NT2/D1 (cell line): ENCODE results near the gene SLC16A11.
"Not testable (repeated sequence)": the region's sequence is repeated elsewhere in the genome, so short reads cannot be mapped to it uniquely, and the experiment has no call there.

ENCODE experiments used
- DNase-seq: peaks from one replicate; pipeline ENCODE4 v3.0.0-alpha.2; 2011; ENCODE audit warnings: low read depth, low spot score
- H3K27me3 ChIP-seq: 2 replicates; pipeline ENCODE4 v1.6.0; 2011; ENCODE audit warnings: mild to moderate bottlenecking; ENCODE audit not compliant: insufficient read length, insufficient read depth
- H3K36me3 ChIP-seq: 2 replicates; pipeline ENCODE4 v1.6.1; 2011; ENCODE audit warnings: mild to moderate bottlenecking, low read length, mixed read lengths; ENCODE audit not compliant: insufficient read depth, insufficient read length
- H3K4me1 ChIP-seq: 2 replicates; pipeline ENCODE4 v1.5.1; 2011; ENCODE audit not compliant: insufficient read depth, insufficient read length
- H3K4me3 ChIP-seq: 2 replicates; pipeline ENCODE4 v1.5.1; 2011; ENCODE audit warnings: low read depth; ENCODE audit not compliant: insufficient read length
- H3K9ac ChIP-seq: 2 replicates; pipeline ENCODE4 v1.6.0; 2011; ENCODE audit warnings: low read depth; ENCODE audit not compliant: insufficient read length
- H3K9me3 ChIP-seq: 2 replicates; pipeline ENCODE4 v1.5.1; 2011; ENCODE audit warnings: mild to moderate bottlenecking, low read length; ENCODE audit not compliant: insufficient read depth
- SUZ12 ChIP-seq: IDR thresholded peaks from 2 replicates; pipeline ENCODE4 v1.6.1; 2011; ENCODE audit not compliant: insufficient read length, insufficient read depth; ENCODE audit errors: extremely low read depth
- YY1 ChIP-seq: IDR thresholded peaks from 2 replicates; pipeline ENCODE4 v1.6.1; 2011; ENCODE audit not compliant: insufficient read length, insufficient read depth
- ZNF274 ChIP-seq: IDR thresholded peaks from 2 replicates; pipeline ENCODE4 v1.6.1; 2011; ENCODE audit warnings: mild to moderate bottlenecking, low read depth, low read length

SLC16A11 gene

GRCh38 chr17:7048968-7049367, 5.1 kb upstream of the SLC16A11 start:
- no peak for DNase-seq
- no peak overlapping the region for H3K9ac ChIP-seq
- H3K4me1 ChIP-seq, result peaks cover 4% of the 10 kb centered on the region
- H3K4me3 ChIP-seq, result no peak overlapping the region
- no peaks in the 10 kb centered on the region for H3K36me3 ChIP-seq
- TF ChIP-seq YY1, result no peak
- no peak for TF ChIP-seq SUZ12
- no peak for TF ChIP-seq ZNF274
- H3K9me3 ChIP-seq, result no peaks in the 10 kb centered on the region
- H3K27me3 ChIP-seq, result peaks cover 3% of the 10 kb centered on the region

GRCh38 chr17:7047566-7047965, 3.7 kb upstream of the SLC16A11 start:
- no peaks in the 10 kb centered on the region for H3K36me3 ChIP-seq
- no peak for TF ChIP-seq YY1
- no peak for TF ChIP-seq ZNF274
- TF ChIP-seq SUZ12, result no peak
- H3K4me3 ChIP-seq, result no peak overlapping the region
- no peak for DNase-seq
- no peak overlapping the region for H3K9ac ChIP-seq
- peaks cover 4% of the 10 kb centered on the region for H3K4me1 ChIP-seq
- peaks cover 10% of the 10 kb centered on the region for H3K27me3 ChIP-seq
- H3K9me3 ChIP-seq, result no peaks in the 10 kb centered on the region

GRCh38 chr17:7046725-7047397, 3.0 kb upstream of the SLC16A11 start:
- DNase-seq, H3K9me3 ChIP-seq, H3K9ac ChIP-seq, H3K4me1 ChIP-seq, H3K4me3 ChIP-seq, H3K36me3 ChIP-seq: not testable (repeated sequence)
- peaks cover 10% of the 10 kb centered on the region for H3K27me3 ChIP-seq

- Histone ChIP-seq H3K9ac (no peak overlapping the region), H3K36me3 (no peaks in the 10 kb centered on the region), H3K9me3 (no peaks in the 10 kb centered on the region), H3K27me3 (peaks cover 10% of the 10 kb centered on the region), H3K4me1 (peaks cover 6% of the 10 kb centered on the region), H3K4me3 (no peak overlapping the region)
- TF ChIP-seq ZNF274, result no peak
- DNase-seq, result no peak
These were observed 2.3 kb upstream of the SLC16A11 start for GRCh38 chr17:7046127-7046724.

GRCh38 chr17:7045492-7046126, 1.7 kb upstream of the SLC16A11 start:
- TF ChIP-seq SUZ12 (no peak), YY1 (no peak), ZNF274 (no peak)
- H3K4me3 ChIP-seq, result no peak overlapping the region
- H3K36me3 ChIP-seq, result no peaks in the 10 kb centered on the region
- peak; percentile 39 for DNase-seq
- H3K27me3 ChIP-seq, result peaks cover 10% of the 10 kb centered on the region
- peaks cover 6% of the 10 kb centered on the region for H3K4me1 ChIP-seq
- H3K9ac ChIP-seq, result no peak overlapping the region
- H3K9me3 ChIP-seq, result no peaks in the 10 kb centered on the region

GRCh38 chr17:7043182-7043496, 753 bp downstream of the SLC16A11 start:
- Histone ChIP-seq H3K4me3 (peak overlapping the region; percentile 59), H3K9ac (peak overlapping the region; percentile 72), H3K27me3 (peaks cover 10% of the 10 kb centered on the region), H3K9me3 (no peaks in the 10 kb centered on the region), H3K4me1 (peaks cover 12% of the 10 kb centered on the region), H3K36me3 (no peaks in the 10 kb centered on the region)
- DNase-seq, result no peak
- TF ChIP-seq ZNF274 (no peak), SUZ12 (no peak), YY1 (no peak)

- DNase-seq, result no peak
- TF ChIP-seq YY1 (no peak), SUZ12 (no peak), ZNF274 (no peak)
- Histone ChIP-seq H3K36me3 (no peaks in the 10 kb centered on the region), H3K4me1 (peaks cover 13% of the 10 kb centered on the region), H3K9ac (peak overlapping the region; percentile 85), H3K27me3 (peaks cover 10% of the 10 kb centered on the region), H3K9me3 (no peaks in the 10 kb centered on the region), H3K4me3 (peak overlapping the region; percentile 59)
These were observed 1.3 kb downstream of the SLC16A11 start for GRCh38 chr17:7042501-7043181.
